Stimulated activated CD4-positive, alpha-beta T cell treated with anti-CD3 and anti-CD28 coated beads, Interleukin-2, amount 100 ng/mL, for 24 hours (primary cell): Measurements from ENCODE around the gene DUSP3.
"Not testable (repeated sequence)": the region's sequence is repeated elsewhere in the genome, so short reads cannot be mapped to it uniquely, and the experiment has no call there.

Experiments used
- DNase-seq, 2 donors: peaks; one replicate each; pipeline ENCODE4 v3.0.0-alpha.2; 2020

Gene DUSP3

DNA sequence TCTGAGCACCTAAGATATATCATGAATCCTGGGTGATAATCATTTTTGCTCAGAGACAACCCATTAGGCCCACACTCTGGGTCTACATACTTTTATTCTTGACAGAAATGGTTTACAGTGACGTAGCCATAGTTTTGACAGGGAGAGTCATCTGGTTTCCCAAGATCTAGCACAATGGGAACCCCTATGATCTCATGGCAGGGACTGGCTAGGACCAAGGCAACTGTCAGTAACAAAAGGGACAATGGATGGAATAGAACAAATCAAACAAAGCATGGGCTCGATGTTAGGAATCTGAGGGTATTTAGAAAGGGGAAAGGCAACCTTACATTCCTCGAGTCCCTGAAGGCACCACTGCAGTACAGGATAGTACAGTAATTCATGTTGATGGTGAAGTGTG lies 22.0 kb upstream of the DUSP3 start:
- no peak for DNase-seq

DNA sequence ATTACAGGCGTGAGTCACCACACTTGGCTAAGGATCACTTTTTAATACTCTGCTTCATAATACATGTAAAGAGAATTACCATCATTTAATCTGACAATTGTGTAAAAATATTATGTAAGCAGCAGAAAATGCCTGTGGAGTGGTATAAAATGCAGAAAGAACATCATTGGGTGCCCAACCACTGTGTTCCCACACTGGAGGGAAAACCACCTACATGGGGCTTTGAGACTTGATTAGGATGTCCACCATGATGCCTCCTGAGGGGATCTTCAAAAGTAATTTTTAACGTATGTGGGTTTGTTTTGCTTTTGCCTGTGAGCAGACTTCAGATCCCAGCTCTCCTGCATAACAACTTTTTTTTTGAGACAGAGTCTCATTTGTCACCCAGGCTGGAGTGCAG lies 20.3 kb upstream of the DUSP3 start:
- DNase-seq = no peak

DNA sequence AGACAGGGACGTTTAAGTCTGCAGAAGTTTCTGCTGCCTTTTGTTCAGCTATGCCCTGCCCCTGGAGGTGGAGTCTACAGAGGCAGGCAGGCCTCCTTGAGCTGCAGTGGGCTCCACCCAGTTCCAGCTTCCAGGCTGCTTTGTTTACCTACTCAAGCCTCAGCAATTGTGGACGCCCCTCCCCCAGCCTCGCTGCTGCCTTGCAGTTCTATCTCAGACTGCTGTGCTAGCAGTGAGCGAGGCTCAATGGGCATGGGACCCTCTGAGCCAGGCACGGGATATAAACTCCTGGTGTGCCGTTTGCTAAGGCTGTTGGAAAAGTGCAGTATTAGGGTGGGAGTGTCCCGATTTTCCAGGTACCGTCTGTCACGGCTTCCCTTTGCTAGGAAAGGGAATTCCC lies 19.2 kb upstream of the DUSP3 start:
- not testable (repeated sequence) for DNase-seq

DNA sequence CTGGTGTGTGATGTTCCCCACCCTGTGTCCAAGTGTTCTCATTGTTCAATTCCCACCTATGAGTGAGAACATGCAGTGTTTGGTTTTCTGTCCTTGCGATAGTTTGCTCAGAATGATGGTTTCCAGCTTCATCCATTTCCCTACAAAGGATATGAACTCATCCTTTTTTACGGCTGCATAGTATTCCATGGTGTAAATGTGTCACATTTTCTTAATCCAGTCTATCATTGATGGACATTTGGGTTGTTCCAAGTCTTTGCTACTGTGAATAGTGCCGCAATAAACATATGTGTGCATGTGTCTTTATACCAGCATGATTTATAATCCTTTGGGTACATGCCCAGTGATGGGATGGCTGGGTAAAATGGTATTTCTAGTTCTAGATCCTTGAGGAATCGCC lies 13.9 kb upstream of the DUSP3 start:
- not testable (repeated sequence) for DNase-seq

DNA sequence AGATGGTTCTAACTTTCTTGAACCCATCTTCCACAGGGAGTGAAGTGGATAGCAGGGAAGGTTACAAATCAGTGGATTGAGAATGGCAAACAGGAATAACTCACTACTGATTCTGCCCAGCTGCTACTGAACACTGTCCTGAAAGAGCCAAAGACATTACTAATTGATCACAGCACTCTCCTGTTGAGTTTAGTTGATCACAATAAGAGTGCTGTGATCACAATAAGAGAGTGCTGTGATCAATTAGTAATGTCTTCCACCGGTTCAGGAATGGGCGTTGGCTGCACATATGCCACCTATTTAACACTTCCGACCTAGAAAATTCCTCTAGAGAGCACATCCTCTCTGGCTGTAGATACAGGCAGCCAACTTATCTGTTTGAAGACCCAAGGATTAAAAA lies 12.8 kb upstream of the DUSP3 start:
- DNase-seq = no peak

DNA sequence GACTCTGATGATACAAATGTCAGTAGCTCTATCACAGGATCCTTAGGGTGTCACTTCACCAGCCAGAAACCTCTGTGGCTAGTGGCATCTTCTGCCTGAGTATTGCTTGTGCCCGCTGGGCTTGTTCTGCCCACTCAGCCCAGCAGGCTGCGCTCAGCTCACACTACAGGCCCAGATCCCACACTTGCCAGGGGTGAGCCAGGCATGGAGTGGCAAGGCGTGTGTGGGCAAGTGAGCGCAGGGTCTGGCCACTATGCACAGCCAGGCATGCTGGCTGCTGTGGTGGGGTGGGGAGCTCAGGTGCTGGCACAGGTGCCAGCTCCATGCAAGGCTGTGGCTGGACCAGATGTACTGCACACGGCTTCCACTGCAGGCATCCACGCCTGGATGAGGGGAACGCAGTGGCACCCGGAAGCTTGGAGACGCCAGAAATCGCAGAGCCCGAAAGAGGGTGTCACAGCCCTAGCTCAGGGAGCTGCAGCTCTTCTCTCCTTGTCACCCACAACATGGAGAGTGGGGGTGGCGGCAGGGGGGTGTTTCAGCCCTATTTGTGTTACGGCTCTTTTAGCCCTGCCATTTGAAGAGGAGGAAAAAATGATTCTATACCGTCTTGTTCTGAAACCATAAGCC lies 11.6 kb upstream of the DUSP3 start:
- DNase-seq = no peak

DNA sequence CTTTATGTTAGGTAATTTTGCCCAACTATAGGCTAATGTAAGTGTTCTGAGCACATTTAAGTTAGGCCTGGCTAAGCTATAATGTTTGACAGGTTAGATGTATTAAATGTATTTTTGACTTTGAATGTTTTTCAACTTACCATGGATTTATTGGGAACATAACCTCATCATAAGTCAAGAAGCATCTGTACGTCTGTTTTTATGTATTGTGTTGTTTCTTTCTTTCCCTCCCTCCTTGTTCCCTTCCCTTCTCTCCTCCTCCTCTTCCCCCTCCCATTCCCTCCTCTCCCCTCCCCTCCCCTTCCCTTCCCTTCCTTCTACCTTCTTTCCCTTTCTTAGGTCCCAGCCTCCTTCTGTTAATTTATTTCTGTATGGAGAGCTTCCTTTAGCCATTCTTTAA lies 10.7 kb upstream of the DUSP3 start:
- DNase-seq = no peak

DNA sequence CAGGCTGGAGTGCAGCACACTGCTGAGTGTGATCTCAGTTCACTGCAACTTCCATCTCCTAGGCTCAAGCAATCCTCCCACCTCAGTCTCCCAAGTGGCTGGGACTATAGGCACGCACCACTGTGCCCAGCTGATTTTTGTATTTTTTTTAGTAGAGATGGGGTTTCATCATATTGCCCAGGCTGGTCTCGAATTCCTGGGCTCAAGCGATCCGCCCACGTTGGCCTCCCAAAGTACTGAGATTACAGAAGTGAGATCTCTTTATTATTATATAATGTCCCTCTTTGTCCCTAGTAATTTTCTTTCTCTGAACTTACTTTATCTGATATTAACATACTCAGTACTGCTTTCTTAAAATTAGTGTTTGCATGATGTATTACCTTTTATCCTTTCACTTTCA lies 9.8 kb upstream of the DUSP3 start:
- DNase-seq = no peak

DNA sequence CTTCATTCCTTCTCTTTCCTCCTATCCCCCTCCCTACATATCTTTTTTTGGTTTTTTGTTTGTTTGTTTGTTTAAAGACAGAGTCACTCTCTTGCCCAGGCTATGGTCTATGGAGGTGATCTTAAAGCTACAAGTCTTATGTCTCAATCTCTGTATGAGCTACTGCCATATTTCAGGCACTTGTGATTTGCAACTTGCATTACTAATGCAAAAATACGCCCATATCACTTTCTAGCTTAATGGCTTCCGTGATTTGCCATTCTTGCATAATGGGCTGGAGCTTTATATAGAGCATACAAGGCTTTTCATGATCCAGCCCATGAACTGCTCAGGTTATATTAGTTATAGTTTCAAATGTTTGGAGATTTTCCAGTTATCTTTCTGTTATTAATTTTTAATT lies 9.0 kb upstream of the DUSP3 start:
- DNase-seq = no peak

DNA sequence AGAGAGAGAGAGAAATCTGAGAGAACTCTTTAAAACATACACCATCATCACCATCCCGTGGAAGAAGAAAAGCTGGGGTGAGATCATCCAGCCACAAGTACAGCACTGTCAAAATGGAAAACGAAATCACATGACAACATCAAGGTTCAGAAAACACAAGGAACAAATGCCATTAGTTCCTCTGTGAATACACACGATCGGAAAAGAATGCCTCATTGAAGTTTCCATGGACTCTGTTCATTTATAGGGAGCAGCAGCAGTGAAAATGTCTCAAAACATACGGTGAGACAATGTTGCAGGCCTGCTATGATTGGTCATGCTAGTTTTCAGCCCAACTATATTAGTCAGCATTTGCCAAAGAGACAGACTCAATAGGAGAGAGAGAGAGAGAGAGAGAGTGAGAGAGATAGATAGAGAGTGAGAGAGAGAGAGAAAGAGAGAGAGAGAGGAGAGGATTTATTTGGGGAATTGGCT lies 5.9 kb upstream of the DUSP3 start:
- no peak for DNase-seq

DNA sequence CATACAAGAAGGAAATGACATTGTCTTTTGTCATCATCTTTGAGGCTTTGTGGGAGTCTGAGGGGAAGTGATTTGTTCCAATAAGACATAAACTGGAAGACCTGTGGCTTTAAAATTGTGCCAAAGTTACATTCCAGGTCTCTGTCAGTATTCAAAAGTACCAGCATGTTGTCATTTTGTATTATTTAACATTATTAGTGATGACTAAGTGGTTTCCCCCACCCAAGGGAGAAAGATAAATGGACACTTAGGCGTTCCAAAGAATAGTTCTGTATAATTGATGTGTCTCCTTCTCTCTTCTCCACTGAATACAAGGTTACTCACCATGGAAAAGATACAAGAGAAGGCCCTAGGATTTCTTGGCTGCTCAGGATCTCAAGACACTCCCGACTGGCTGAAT lies 5.3 kb upstream of the DUSP3 start:
- DNase-seq = no peak

DNA sequence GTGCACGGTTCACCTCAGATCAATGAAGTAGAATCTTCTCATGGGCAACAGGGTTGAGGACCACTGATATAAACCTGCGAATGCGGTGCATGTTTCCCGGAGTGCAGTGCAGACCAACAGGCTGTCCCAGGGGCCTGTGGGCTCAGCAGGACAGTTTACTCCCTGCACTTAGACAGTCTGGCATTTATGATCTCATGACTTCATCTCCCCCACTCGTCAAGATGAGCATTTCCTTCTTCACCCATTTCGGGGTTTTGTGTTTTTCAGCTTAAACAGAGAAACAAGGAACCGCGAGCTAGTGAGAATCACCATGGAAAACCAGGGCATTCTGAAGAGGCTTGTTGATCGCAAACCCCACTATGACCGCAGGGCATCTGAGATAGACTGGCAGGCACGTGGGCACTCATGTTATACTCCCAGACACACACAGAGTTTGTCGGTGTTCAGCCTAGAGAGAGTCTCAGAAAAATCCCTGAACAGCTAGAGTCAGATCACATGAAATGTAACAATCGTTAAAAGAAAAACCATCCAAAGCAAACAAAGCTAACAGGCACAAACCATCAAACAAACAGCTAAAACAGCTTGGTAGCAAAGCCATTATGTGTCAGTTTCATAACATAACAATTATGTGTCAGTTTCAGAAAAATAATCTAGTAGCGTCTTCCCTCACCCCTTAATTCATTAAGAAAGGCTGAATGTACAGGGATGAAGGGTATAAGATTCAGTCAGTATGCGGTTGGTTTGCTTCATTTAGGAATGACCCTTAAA lies 4.3 kb upstream of the DUSP3 start:
- DNase-seq = no peak

DNA sequence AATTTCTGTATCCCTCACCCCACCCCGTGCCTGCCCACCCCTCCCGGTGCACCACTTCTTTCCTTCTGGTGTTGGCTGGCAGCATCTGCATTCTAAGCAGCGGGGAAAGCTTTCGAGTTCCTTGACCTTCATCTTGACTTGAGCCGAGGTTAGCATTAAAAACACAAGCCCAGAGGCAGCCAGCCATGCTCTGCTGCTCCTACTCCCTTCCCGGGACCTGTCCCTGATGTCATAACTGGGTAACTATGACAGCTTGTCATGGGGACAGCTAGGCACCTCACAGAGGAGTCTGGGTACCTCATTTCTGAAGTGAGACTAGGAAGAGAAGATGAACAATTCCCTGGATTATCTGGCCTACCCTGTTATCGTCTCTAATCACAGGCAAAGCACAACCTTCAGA lies 1.4 kb upstream of the DUSP3 start, which contains the start of gene CFAP97D1:
TSS of gene CFAP97D1 (plus strand) at position 301 of the 400 bp plus-strand sequence. CDS start at position 329, 28 bp downstream.
- no peak for DNase-seq

DNA sequence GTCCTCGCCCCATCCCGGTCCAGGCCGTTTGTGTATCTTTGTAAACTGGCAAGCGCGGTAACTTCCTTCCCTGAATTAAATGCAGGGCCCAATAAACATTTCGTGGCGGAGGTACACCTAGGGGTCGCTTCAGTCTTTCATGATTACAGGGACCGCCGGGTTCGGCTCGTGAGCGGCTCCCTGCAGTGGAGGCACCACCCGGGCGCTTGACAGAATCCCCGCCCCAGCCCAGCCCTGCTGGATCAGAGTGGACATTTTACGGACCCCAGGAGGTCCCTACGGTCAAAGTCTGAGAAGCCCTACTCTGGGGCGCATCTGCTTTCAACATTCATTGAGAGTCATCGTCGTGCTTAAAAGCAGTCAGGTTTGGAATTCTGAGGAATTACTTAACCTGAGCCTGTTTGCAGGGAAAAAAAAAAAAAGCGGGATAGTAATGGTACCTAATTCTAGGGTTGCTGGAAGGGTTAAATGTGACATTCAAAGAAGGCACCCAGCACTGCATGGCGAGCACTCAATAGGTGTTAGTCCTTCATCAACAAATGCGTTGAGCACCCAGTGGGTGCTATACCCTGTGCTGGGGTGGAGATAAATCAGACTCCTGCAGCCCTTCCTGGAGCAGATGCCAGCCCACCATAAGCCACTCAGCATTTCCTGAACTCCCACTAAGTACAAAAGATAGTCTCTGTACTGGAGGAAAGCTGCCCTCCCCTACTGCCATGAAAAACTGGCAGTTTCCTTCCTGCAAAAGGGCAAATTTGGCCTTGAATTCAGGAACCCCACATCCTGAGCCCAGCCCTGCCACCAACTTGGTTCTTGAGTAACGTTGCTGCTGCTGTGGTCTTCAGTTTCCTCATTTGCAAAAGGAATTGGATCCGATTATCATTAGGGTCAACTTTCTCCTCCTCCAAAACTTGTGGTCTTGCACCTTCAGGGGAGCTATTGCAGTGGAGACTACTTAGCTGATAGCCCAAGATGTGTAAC lies 658 bp upstream of the DUSP3 start:
- no peak for DNase-seq

DNA sequence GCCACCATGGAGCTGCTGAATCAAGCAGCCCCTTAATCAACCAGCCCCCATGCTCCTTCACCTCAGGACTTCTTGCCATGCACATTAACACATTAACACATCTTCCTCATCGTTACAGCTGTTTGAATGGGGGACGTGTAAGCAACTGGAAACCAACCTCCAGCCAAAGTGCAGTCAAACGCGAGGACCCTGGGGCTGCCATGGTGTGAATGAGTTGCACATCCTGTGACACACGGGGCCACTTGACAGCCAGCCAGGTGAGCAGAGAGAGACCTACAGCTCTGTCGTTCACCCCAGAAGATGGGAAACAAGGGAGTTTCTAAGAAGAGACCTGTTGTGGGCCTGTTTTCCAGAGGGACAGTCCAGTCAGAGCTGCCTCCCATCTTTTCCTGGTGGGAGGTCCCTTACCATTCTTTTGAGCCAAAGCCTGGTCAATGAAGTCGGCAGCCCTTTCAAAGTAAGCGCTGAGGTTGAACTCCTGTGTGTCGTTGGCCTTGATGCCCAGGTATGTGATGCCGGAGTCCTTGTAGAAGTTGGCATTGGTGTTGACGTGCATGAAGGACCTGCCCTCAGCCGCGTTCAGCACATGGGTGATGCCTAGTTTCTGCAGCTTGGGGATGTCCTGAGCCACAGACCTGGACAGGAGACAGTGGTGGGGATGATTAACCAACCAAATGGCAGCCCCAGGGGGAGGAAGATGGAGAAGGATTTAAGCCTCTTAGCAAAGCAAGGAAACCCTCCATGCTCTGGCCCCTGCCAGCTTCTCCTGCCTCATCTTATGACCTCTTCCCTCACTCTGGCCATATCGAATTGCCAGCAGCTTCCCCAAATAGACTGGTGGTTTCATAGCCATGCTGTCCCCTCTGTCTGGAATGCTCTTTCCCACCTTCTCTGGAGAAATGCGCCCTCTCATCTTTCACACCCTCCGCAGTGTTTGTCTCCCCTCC lies 4.2 kb downstream of the DUSP3 start:
- DNase-seq = no peak

DNA sequence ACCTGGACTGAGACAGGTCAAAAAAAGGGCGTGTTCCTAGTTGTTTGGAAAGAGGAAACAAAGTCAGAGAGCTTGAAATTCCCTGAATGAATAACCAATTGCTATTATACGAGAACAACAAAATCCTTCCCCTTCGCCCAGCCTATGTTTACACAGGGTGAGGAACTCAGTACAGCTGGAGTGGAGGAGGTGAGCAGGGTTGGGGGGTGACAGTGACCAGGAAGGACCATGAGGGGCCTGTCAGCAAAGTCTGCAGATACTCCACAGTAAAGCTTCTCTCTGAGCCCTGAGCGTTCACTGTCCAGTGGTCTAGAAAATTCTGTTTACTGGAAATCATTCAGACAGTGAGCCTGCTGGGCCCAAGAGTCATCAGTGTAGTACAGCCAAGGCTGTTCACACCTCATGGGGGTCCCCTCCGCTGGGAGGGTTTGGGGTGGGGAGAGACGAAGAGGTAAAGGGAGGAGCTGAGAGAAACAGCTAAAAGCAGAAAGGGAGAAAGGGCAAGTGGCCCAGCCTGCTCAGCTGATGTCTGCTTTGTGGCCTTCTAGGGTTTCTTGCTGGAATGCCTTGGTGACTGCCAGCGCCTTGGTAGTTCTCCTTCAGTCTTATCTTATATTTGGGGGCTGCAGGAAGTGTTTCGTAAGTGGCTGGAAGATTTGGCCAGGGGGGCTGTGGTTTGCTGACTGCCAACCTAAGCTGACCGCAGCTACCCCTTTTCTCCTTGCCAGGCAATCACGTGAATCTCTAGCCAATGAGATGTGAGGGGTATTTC lies 5.7 kb downstream of the DUSP3 start:
- DNase-seq = no peak

DNA sequence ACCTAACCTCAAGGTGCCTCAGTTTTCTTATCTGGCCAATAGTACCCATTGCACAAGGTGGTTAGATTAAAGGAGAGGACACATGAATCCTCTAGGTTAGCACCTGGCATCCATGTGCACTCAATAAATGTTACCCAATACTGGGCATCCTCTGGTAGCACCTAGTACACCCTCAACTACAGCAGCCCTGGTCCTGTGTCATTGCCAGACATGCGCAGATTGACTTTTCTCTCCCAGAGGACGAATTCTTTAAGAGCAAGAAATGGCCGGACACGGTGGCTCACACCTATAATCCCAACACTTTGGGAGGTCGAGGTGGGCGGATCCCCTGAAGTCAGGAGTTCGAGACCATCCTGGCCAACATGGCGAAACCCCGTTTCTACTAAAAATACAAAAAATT lies 7.3 kb downstream of the DUSP3 start:
- DNase-seq = no peak

DNA sequence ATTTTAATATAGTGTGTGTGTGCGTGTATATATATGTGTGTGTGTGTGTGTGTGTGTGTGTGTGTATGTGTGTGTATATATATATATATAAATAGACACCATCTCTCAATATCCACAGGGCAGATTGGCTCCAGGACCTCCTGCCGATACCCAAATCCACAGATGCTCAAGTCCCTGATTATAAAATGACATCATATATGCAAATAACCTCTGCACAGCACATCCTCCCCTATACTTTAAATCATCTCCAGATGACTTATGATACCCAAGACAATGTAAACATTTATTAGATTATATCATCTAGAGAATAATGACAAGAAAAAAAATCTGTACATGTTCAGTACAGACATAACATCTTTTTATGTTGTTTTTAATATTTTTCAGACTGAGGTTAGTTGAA lies 7.8 kb downstream of the DUSP3 start:
- no peak for DNase-seq

DNA sequence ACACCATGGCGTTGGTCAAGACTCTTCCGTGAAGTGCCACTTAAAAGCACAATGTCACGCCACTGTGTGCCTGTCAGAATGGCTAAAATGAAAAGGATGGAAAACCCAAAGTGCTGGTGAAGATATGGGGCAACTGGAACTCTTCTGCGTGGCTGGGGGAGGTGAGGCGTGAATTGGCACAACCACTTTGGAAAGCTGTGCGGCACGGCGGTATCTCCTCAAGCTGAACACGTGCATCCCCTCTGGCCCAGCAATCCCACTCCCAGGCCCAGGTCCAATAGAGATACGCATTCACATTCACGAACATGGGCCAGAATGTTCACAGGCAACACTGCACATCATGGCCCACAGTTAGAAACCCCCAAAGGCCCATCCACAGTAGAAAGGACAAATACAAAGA lies 8.9 kb downstream of the DUSP3 start:
- no peak for DNase-seq

DNA sequence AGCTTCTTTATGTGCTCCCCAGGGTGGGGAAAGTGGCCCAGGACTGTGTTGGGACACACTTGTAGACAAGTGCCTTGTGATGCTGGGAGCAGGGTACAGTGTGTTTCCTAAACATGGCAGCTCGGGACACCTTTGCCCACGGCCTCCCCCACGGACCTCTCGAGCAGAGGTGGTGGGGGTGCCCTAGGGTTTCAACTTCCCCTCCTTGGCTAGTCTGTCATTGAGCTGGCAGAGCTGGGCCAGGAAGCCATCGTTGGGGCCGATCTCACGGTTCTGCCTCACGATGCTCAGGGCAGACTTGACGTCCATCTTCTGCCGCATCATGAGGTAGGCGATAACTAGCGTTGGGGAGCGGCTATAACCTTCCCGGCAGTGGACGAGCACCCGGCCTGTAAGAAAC lies 9.4 kb downstream of the DUSP3 start:
- no peak for DNase-seq

DNA sequence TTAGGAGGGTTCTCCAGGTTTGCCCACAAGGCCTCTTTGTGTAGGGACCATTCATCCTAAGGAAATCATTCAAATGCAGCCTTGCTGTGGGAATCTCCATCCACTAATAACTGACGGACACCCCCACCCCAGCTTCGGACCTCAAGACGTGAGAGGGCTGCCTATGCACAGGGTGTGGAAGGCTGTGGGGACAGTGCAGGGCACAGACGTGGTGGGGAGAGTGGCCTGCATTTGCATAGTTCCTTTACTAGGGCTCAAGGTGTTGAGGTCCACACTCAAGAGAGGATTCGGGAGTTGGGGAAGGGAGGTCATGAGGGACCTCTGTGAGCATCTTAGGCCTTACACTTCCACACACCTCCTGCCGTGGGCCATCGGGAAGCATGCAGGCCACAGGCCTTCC lies 9.8 kb downstream of the DUSP3 start:
- no peak for DNase-seq
